Endothelial cell of umbilical vein (primary cell): ENCODE results near the gene DERL3. TPM values are rescaled to one million over a fixed set of nuclear protein-coding genes. Genes with fewer than 3 reads are reported as not detected.

Experiments
- BruUV-seq: library from RNA; stranded (reverse); fragments of 400-500 nt; replicated peaks from 2 replicates; lab custom pipeline; 2021; lab: Mats Ljungman, UMichigan
- CTCF ChIA-PET: fragments of 300-600, 350-600 bp; sonication (Branson Sonifier 250); formaldehyde crosslinking; loops from one replicate; lab custom pipeline; 2021; ENCODE audit warnings: antibody characterized with exemption, inconsistent platforms; lab: Charles Lee
- POLR2A ChIA-PET: fragments of 300-600, 350-600 bp; sonication (Branson Sonifier 250); formaldehyde crosslinking; loops from one replicate; lab custom pipeline; 2021; ENCODE audit warnings: antibody characterized with exemption, inconsistent platforms; lab: Charles Lee
- DNase-seq: peaks from one replicate; pipeline ENCODE4 v3.0.0-alpha.2; 2011; ENCODE audit warnings: low read depth, low spot score
- FAIRE-seq: peaks from 2 replicates; lab custom pipeline; 2011; peaks lifted over from hg19 to GRCh38; lab: Jason Lieb, UNC
- H2AFZ ChIP-seq: 2 replicates; pipeline ENCODE4 v1.6.0; 2012; ENCODE audit warnings: low read depth, low read length, control low read depth, inconsistent platforms
- H3K27ac ChIP-seq: 2 replicates; pipeline ENCODE4 v1.5.1; 2011; ENCODE audit warnings: low read depth, mild to moderate bottlenecking, control low read depth, low read length, moderate library complexity; ENCODE audit not compliant: insufficient read depth
- H3K27me3 ChIP-seq, 2 experiments: 2 replicates each; pipeline versions ENCODE4 v1.6.0 to v1.6.1; 2011; ENCODE audit warnings: low read length in 2 of 2, mixed read lengths in 1 of 2; ENCODE audit not compliant: control insufficient read depth in 2 of 2, insufficient read depth in 2 of 2
- H3K36me3 ChIP-seq, 2 experiments: 2 replicates in 1 of 2; 3 replicates in 1 of 2; pipeline ENCODE4 v1.5.1; 2011; ENCODE audit warnings: low read length in 2 of 2, mild to moderate bottlenecking in 1 of 2, moderate library complexity in 1 of 2; ENCODE audit not compliant: control insufficient read depth in 2 of 2, insufficient read depth in 2 of 2; ENCODE audit errors: extremely low read depth in 1 of 2
- H3K4me1 ChIP-seq: 3 replicates; pipeline ENCODE4 v1.5.1; 2011; ENCODE audit warnings: mild to moderate bottlenecking, low read length; ENCODE audit not compliant: control insufficient read depth, insufficient read depth; ENCODE audit errors: extremely low read depth
- H3K4me2 ChIP-seq: 2 replicates; pipeline ENCODE4 v1.6.1; 2011; ENCODE audit warnings: low read length, control low read depth, mixed read lengths; ENCODE audit not compliant: insufficient read depth
- H3K4me3 ChIP-seq, 3 experiments: fragments of 200-600 bp in 1 of 3; sonication (generic), shearing (Covaris generic) in 1 of 3; replicated peaks in 1 of 3; 2 replicates each; pipeline ENCODE4 v1.5.1; 2011 to 2016; ENCODE audit warnings: control low read depth in 3 of 3, low read length in 3 of 3, mild to moderate bottlenecking in 2 of 3, inconsistent platforms in 1 of 3, low read depth in 1 of 3, moderate library complexity in 1 of 3; ENCODE audit not compliant: insufficient read depth in 1 of 3
- H3K79me2 ChIP-seq: 2 replicates; pipeline ENCODE4 v1.6.0; 2012; ENCODE audit warnings: low read length, inconsistent platforms; ENCODE audit not compliant: control insufficient read depth, insufficient read depth
- H3K9ac ChIP-seq: replicated peaks from 2 replicates; pipeline ENCODE3; 2011; ENCODE audit warnings: low read length, control low read depth; ENCODE audit not compliant: insufficient read depth; ENCODE audit errors: extremely low read depth
- H3K9me1 ChIP-seq: replicated peaks from 3 replicates; pipeline ENCODE4 v1.6.0; 2011; ENCODE audit warnings: mild to moderate bottlenecking, low read length; ENCODE audit not compliant: control insufficient read depth, insufficient read depth; ENCODE audit errors: extremely low read depth
- H3K9me3 ChIP-seq: replicated peaks from 2 replicates; pipeline ENCODE4 v1.5.1; 2012; ENCODE audit warnings: low read length, inconsistent platforms; ENCODE audit not compliant: control insufficient read depth, insufficient read depth
- H4K20me1 ChIP-seq: replicated peaks from 2 replicates; pipeline ENCODE3; 2011; ENCODE audit warnings: mild to moderate bottlenecking, low read length; ENCODE audit not compliant: control insufficient read depth, insufficient read depth; ENCODE audit errors: extremely low read depth
- CTCF ChIP-seq, 2 donors: IDR thresholded peaks; 1 replicate in 1 of 2; 2 replicates in 1 of 2; pipeline ENCODE4 v1.5.1; 2011; ENCODE audit warnings: low read length in 2 of 2, mild to moderate bottlenecking in 2 of 2, moderate library complexity in 2 of 2, control low read depth in 1 of 2, inconsistent platforms in 1 of 2, low read depth in 1 of 2; ENCODE audit not compliant: insufficient read depth in 1 of 2; ENCODE audit errors: extremely low read depth in 1 of 2
- EZH2 ChIP-seq: IDR thresholded peaks from 2 replicates; pipeline ENCODE4 v1.6.1; 2012; ENCODE audit warnings: borderline replicate concordance, low read depth, mild to moderate bottlenecking, moderate library complexity, low read length, inconsistent platforms; ENCODE audit not compliant: severe bottlenecking
- FOS ChIP-seq: IDR thresholded peaks from 2 replicates; pipeline ENCODE4 v1.6.1; 2011; ENCODE audit warnings: mild to moderate bottlenecking, low read length, moderate library complexity, borderline replicate concordance; ENCODE audit not compliant: insufficient read depth
- GATA2 ChIP-seq: IDR thresholded peaks from 2 replicates; pipeline ENCODE4 v1.7.0; 2011; ENCODE audit warnings: low read depth, mild to moderate bottlenecking, moderate library complexity, mixed read lengths, low read length; ENCODE audit not compliant: insufficient read length, insufficient read depth
- JUN ChIP-seq: IDR thresholded peaks from 2 replicates; pipeline ENCODE4 v1.6.1; 2011; ENCODE audit warnings: borderline replicate concordance, low read depth; ENCODE audit not compliant: insufficient read length, insufficient read depth
- MAX ChIP-seq: IDR thresholded peaks from 2 replicates; pipeline ENCODE4 v1.6.1; 2011; ENCODE audit not compliant: insufficient read depth, insufficient read length
- MYC ChIP-seq: IDR thresholded peaks from one replicate; pipeline ENCODE4 v1.6.1; 2011; ENCODE audit warnings: mild to moderate bottlenecking, low read depth, low read length
- POLR2A ChIP-seq: IDR thresholded peaks from 2 replicates; pipeline ENCODE4 v1.6.1; 2012; ENCODE audit warnings: low read depth, mild to moderate bottlenecking, control low read depth, low read length
- POLR2AphosphoS5 ChIP-seq: IDR thresholded peaks from 2 replicates; pipeline ENCODE4 v1.6.1; 2012; ENCODE audit warnings: low read depth, mild to moderate bottlenecking, control low read depth, low read length, moderate library complexity; ENCODE audit not compliant: insufficient read depth
- dilution Hi-C: fragments of 300-500 bp; cut with MboI; formaldehyde crosslinking; loops from one replicate; pipeline ENCODE4 v1.15.0; 2019; ENCODE audit warnings: low sequenced_read_pairs; ENCODE audit not compliant: extremely low pct_ligation_motif_present
- intact Hi-C: fragments of 100-400 bp; cut with micrococcal nuclease; formaldehyde crosslinking; loops from one replicate; pipeline ENCODE4 v1.10.0; 2022
- polyA plus RNA-seq, 4 experiments: library from polyadenylated mRNA; depleted of rRNA in 3 of 4; stranded (reverse) in 3 of 4; unstranded in 1 of 4; fragments of >200 nt; gene quantifications; 2 replicates each; pipeline versions ENCODE4 v1.2.1 to v1.2.3, GENCODE V29; 2011 to 2012; ENCODE audit warnings: missing spikeins in 1 of 4
- total RNA-seq: library from RNA; stranded (reverse); gene quantifications from 2 replicates; pipeline ENCODE4 v1.2.3, GENCODE V29; 2021

Gene DERL3
- total and polyA plus RNA-seq, 2 donors (not counting 3 experiments of a cell fraction or from before 2014, with no cell fraction given): 3.4 to 3.8 TPM

GRCh38 chr22:23827351-23827995, 11.3 kb downstream of the DERL3 start:
- Histone ChIP-seq H3K27ac (no peak overlapping the region), H3K4me2 (no peak overlapping the region), H2AFZ (no peak overlapping the region), H4K20me1 (no peaks in the 10 kb centered on the region), H3K9ac (no peak overlapping the region), H3K9me3 (no peaks in the 10 kb centered on the region), H3K4me3 (no peak overlapping the region), H3K4me1 (no peaks in the 10 kb centered on the region), H3K27me3 (no peaks in the 10 kb centered on the region), H3K79me2 (no peaks in the 10 kb centered on the region), H3K36me3 (peaks cover 15 to 57% of the 10 kb centered on the region in 2 experiments), H3K9me1 (no peaks in the 10 kb centered on the region)
- intact Hi-C loops: no loop called here
- TF ChIP-seq POLR2A (no peak), MAX (no peak), POLR2AphosphoS5 (no peak), CTCF (IDR thresholded peaks at IDR 0.05; ENCODE audit: extremely low read depth in 1 of 2, insufficient read depth in 1 of 2, low read depth in 1 of 2, low read length in 2 of 2) (no peak), MYC (no peak), GATA2 (no peak), FOS (no peak), EZH2 (no peak), JUN (no peak)
- ChIA-PET CTCF (interaction anchor here (1.5 to 1.8 kb wide), 2 partner anchors 22 to 56 kb away, joined by 5 read pairs; no protein-coding TSS in a partner anchor), POLR2A (interaction anchor here (0.6 kb wide), 1 partner anchor 30 kb away, joined by 4 read pairs; the partner anchor contains the start of gene SLC2A11)
- BruUV-seq: no TSS peak
- FAIRE-seq: no peak
- DNase-seq: no peak
- dilution Hi-C loops: no loop called here
